HG03064 (cell line): ENCODE measurements around the gene IL1RAPL1.
"Not testable (repeated sequence)": the region's sequence is repeated elsewhere in the genome, so short reads cannot be mapped to it uniquely, and the experiment has no call there.

Experiments
- ATAC-seq: cut with Tn5 transposase; IDR thresholded peaks from one replicate; pipeline ENCODE4 v1.9.1; 2021; ENCODE audit warnings: low read depth; ENCODE audit not compliant: unreplicated experiment

IL1RAPL1 gene

GRCh38 chrX:29071525-29072320 lies 484.5 kb downstream of the IL1RAPL1 start:
- no peak for ATAC-seq

DNA sequence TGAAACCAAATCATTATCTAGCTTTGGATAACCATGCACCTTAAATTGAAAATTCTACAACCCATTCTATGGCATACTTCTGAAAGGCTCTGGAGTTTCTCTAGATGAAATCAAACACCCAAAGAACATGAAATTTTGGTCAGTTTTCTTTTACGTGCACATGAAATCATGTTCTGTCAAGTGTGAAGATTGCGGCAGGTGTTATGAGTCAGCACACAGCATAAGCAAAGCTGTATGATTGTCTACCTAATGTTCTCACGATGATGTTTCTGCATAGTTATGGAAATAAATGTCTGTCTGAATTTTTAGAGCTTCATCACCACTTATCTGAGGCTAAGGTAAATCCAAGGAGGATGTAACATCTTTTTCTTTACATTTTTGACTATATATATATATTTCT lies 495.3 kb downstream of the IL1RAPL1 start:
- no peak for ATAC-seq

- no peak for ATAC-seq
These were observed 496.6 kb downstream of the IL1RAPL1 start for GRCh38 chrX:29083823-29084222.

DNA sequence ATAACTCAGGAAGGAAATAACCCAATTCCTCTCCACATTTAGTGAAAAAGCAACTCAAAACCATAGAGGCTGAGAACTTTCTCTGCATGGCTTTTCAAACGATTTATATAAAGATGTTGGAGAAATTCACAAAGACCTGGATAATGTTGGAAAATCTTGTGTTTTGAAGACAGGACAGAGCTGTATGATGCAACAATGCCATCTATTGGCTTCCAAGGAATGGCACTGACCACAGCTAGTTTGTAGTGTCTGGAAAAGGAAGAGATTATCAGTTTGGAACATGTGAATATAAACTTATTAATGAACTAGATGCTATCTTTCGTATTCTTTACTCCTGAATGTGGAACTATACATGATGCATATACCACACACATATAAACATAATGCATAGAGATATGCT lies 503.6 kb downstream of the IL1RAPL1 start:
- no peak for ATAC-seq

DNA sequence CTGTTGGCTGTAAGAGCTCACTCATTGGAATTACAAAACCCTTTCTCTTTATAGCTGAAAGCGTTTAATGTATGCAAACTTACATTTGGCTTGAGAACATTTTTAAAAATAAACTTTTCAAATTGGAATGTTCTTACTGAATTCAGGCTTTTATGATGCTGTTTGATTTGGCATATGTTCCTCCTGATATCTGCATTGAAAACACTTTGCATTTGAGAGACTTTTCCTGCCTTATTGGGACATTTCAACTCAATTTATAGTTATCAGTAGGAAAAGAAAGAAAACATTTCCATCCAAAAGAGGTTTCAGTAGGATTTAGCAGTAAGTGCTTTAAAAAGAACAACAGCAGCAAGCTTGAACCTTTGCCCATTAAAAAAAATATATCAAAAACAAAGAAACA lies 520.0 kb downstream of the IL1RAPL1 start:
- no peak for ATAC-seq

DNA sequence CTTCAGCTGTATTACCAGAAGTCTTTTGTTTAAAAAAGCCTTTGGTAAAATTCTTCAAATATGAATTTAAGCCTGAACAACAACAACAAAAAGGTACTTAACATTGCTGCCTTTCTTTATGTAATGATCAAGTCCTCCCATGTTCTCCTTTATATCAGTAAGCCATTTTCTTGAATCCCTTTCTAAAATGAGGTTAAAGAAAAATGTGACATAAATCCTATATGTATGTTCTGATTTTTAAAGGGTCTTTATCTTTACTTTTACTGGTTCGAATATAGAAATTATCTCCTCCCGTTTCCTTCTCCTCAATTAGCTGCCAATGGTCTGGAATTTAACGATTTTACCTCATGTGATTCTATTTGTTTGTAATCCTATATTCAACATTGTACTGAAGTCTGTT lies 522.8 kb downstream of the IL1RAPL1 start:
- no peak for ATAC-seq

DNA sequence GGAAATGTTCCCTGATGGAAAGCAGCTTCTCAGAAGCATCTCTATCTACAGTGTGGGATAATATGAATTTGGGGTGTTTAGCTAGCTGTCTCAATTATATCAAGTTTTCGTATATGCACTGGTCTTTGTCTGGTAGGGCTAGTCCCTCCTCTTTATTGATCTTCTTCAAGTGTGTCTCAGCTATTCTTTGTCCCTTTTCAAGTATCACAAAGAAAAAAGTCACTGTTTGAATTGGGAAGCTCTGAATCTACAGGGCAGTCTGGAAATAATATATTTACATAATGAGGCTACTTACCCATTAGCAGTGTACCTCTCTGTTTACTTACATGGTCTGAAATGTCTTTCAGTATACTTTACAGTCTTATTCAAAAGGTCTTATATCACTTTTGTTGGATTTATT lies 526.0 kb downstream of the IL1RAPL1 start:
- no peak for ATAC-seq

- not testable (repeated sequence) for ATAC-seq
These were observed 535.6 kb downstream of the IL1RAPL1 start for GRCh38 chrX:29122817-29123216.

GRCh38 chrX:29130905-29131304 lies 543.7 kb downstream of the IL1RAPL1 start:
- no peak for ATAC-seq

- ATAC-seq = no peak
These were observed 549.7 kb downstream of the IL1RAPL1 start for GRCh38 chrX:29136904-29137303.

DNA sequence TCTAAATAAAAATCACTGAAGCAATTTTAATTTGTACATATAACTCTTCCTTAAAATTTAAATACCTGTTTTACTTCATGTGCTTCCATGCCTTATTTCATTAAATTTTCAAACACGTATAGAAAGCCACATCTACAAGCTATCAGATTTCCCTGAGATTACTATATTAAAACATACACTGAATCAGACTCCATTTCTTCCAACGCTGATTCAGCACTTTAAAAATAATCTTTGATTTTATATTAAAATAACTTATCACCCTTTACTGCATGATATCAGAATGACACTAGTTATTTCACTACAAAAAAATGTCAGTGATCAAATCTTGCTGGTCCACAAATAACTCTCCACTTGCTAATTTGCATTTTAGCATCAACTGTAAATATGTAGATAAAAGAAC lies 550.8 kb downstream of the IL1RAPL1 start:
- no peak for ATAC-seq

DNA sequence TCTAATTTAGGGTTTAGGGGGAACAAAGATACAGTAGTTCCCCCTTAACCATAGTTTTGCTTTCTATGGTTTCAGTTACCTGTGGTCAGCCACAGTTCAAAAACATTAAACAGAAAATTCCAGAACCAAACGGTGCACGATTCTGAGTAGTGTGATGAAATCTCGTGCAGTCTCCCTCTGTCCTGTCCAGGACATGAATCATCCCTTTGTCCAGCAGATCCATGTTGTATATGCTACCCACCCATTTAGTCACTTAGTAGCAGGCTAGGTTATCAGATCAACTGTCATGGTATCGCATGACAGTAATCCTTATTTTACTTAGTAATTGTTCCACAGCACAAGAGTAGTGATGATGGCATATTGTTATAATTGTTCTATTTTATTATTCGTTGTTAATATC lies 556.1 kb downstream of the IL1RAPL1 start:
- no peak for ATAC-seq

DNA sequence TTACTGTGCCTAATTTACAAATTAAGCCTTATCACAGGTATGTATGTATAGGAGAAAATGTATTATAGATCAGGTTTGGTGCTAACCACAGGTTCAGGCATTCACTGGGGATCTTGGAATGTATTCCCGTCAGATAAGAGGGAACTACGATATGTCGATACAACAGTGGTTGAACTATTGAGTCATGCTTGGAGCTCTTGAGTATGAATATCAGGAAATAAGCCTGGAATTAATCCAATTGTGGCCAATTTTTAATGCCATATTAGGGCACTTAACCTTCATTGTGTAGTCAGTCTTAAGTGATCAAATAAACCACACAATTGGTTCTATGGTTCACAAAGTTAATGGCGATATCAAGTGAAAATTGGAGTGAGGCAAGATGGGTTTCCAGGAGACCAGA lies 556.5 kb downstream of the IL1RAPL1 start:
- no peak for ATAC-seq

GRCh38 chrX:29145316-29145715 lies 558.1 kb downstream of the IL1RAPL1 start:
- ATAC-seq = no peak

DNA sequence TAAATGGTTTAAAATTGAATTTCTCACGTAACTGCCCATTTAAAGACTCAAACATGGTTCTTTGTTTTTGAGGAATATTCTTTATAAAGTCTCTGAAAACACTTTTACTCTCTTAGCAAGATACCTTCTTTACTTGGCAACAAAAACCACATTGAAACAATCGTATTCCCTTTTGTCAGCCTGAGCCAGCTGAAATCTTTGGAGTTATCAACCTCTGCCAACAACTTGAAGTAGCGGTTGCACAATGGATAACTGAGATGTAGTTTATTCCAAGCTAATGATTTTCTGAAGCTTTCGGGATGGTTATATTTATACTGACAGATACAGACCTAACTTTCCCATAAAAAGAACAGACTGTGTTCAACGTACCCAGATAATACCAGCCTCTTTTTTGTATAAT lies 561.3 kb downstream of the IL1RAPL1 start:
- no peak for ATAC-seq

DNA sequence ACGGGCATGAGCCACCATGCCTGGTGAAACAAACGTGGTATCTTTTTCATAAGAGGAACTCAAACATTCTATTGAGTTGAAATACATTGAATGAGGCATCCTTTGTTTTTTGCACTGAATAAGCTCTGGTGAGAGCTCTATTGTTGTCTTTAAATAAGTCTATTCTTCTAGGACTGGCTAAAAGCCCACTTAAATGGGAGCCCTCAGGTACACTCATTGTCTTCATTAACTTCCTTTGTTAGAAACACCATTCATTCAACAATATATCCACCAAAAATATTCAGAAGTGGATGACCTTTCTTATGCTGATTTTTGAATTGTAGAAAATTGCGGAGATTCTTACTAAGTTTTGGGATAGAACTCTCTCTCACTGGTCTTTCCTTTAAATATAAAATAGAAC lies 568.0 kb downstream of the IL1RAPL1 start:
- no peak for ATAC-seq

GRCh38 chrX:29172880-29173279 lies 585.6 kb downstream of the IL1RAPL1 start:
- ATAC-seq = no peak

- no peak for ATAC-seq
These were observed 600.0 kb downstream of the IL1RAPL1 start for GRCh38 chrX:29187264-29187663.

DNA sequence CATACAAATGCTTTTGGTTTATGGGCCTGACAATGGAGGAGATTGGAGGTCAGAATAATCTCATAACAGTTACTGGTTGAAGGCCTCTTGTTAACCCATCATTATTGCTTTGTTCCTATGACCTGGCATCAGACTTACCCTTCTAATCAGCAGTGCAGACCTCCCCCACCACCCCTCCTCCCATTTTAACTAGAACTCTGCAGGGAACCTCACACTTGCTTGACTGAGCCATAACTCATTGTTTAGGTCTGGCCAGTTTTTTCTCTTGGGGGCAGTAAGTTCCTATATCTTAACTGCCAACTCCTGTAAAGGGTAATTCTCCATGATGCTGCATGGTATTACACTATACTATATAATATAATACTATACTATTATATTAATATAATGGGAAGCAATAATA lies 609.3 kb downstream of the IL1RAPL1 start:
- ATAC-seq = no peak

- no peak for ATAC-seq
These were observed 628.0 kb downstream of the IL1RAPL1 start for GRCh38 chrX:29215251-29215650.

DNA sequence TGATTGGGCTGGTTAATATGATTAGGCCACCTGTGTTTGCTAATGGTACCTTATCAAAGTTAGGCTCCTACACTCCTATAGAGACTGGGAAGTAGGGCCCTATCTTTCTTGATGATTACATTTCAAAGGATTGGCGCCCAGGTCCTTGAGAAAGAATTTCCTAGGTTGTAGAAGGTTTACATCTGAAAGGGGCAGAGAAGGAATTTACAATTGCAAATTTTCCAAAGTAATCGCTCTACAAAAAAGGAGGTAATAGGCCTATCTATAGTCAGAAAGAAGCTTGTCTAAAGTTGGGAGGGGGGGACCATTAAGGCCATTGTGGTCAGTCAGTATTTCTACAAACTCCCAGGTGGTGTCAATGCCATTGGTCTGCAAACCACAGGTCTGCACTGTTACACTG lies 638.4 kb downstream of the IL1RAPL1 start:
- ATAC-seq = no peak

DNA sequence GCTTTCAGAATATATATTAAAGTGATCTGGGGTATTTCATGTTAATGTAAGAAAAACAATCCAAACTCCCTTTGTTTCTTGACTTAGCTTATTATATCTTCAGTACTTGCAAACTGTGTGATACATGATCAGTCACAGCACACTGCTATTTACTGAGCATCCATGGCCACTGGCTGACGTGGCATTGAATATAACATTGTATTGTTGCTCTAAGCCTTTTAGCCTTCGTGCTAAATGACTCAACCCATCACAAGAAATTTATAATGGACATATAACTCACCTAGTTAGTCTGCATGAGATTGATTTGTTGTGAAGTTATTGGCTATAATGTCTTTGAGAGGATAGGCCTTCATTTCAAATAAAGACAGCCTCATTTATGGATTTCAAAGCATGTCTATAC lies 642.6 kb downstream of the IL1RAPL1 start:
- no peak for ATAC-seq

- ATAC-seq = no peak
These were observed 644.6 kb downstream of the IL1RAPL1 start for GRCh38 chrX:29231800-29232199.
